Measurements from ENCODE around the gene KLK8.

KLK8 gene

GRCh38 chr19:51001515-51001914 is at the start of gene KLK8:
Gene KLK8 (minus strand): TSS chr19:51001604. CDS start chr19:51001167, 437 bp downstream.
- no peak for DNase-seq (ENCODE audit: low spot score)

GRCh38 chr19:51047031-51047335 is 45.6 kb upstream of the KLK8 start:
- no peak for DNase-seq (ENCODE audit: low spot score)

- no peak for DNase-seq (ENCODE audit: low spot score)
These were observed 42.9 kb upstream of the KLK8 start for GRCh38 chr19:51044327-51044726.

- no peak for DNase-seq (ENCODE audit: low spot score)
These were observed 42.1 kb upstream of the KLK8 start for GRCh38 chr19:51043497-51043896.

GRCh38 chr19:51040151-51040550 is 38.7 kb upstream of the KLK8 start:
- no peak for DNase-seq (ENCODE audit: low spot score)

GRCh38 chr19:51036519-51036918 is 35.1 kb upstream of the KLK8 start:
- DNase-seq (ENCODE audit: low spot score) = no peak

- no peak for DNase-seq (ENCODE audit: low spot score)
These were observed 33.3 kb upstream of the KLK8 start, which contains the start of gene KLK12 for GRCh38 chr19:51034704-51035103. Gene KLK12 (minus strand): TSS chr19:51035002. CDS start chr19:51034621, 381 bp downstream.

- DNase-seq (ENCODE audit: low spot score) = no peak
These were observed 30.4 kb upstream of the KLK8 start for GRCh38 chr19:51031880-51032225.

- no peak for DNase-seq (ENCODE audit: low spot score)
These were observed 29.9 kb upstream of the KLK8 start for GRCh38 chr19:51031220-51031879.

GRCh38 chr19:51030631-51031030 is 29.2 kb upstream of the KLK8 start:
- DNase-seq (ENCODE audit: low spot score) = no peak

GRCh38 chr19:51029718-51030117 is 28.3 kb upstream of the KLK8 start:
- no peak for DNase-seq (ENCODE audit: low spot score)

- no peak for DNase-seq (ENCODE audit: low spot score)
These were observed 26.5 kb upstream of the KLK8 start for GRCh38 chr19:51027873-51028272.

GRCh38 chr19:51027126-51027806 is 25.9 kb upstream of the KLK8 start:
- DNase-seq (ENCODE audit: low spot score) = no peak

- DNase-seq (ENCODE audit: low spot score) = no peak
These were observed 25.1 kb upstream of the KLK8 start, which contains the start of gene KLK11 for GRCh38 chr19:51026554-51026831. Gene KLK11 (minus strand): TSS chr19:51026616. CDS start chr19:51025631, 985 bp downstream.

- no peak for DNase-seq (ENCODE audit: low spot score)
These were observed 24.6 kb upstream of the KLK8 start for GRCh38 chr19:51025809-51026553.

GRCh38 chr19:51025401-51025800 is 24.0 kb upstream of the KLK8 start:
- DNase-seq (ENCODE audit: low spot score) = no peak

GRCh38 chr19:51024924-51025323 is 23.5 kb upstream of the KLK8 start:
- DNase-seq (ENCODE audit: low spot score) = no peak

- DNase-seq (ENCODE audit: low spot score) = no peak
These were observed 22.5 kb upstream of the KLK8 start for GRCh38 chr19:51023946-51024345.

GRCh38 chr19:51022526-51022925 is 21.1 kb upstream of the KLK8 start:
- DNase-seq (ENCODE audit: low spot score) = no peak

- no peak for DNase-seq (ENCODE audit: low spot score)
These were observed 19.7 kb upstream of the KLK8 start for GRCh38 chr19:51020988-51021651.

- no peak for DNase-seq (ENCODE audit: low spot score)
These were observed 18.1 kb upstream of the KLK8 start, which contains the start of gene KLK10 for GRCh38 chr19:51019544-51019925. Gene KLK10 (minus strand): TSS chr19:51019709. CDS start chr19:51019130, 579 bp downstream.

- DNase-seq (ENCODE audit: low spot score) = no peak
These were observed 17.5 kb upstream of the KLK8 start for GRCh38 chr19:51018745-51019543.
